ENCODE measurements around the gene F8A3. TPM values are rescaled to one million over a fixed set of nuclear protein-coding genes. Genes with fewer than 3 reads are reported as not detected.

F8A3 gene
- total RNA-seq, 1 donor from 2014 or later, result 27.1 TPM

Other genes starting within 250 kb of the F8A3 start
- 73.0 and 74.6 TPM in 2 replicates for gene VBP1, start 242.2 kb downstream of the F8A3 start, total RNA-seq
- gene RAB39B, start 194.1 kb downstream of the F8A3 start, total RNA-seq, result 11.4 and 12.5 TPM in 2 replicates
- gene CLIC2, start 124.0 kb downstream of the F8A3 start, total RNA-seq, result 0.20 and 0.62 TPM in 2 replicates
- not detected in 2 replicates for gene F8A2, start 76.5 kb downstream of the F8A3 start, total RNA-seq
- gene SPRY3, start 154.0 kb upstream of the F8A3 start, total RNA-seq, result 0.17 and 0.23 TPM in 2 replicates
- gene TMLHE, start 154.3 kb upstream of the F8A3 start, total RNA-seq, result 7.3 and 9.9 TPM in 2 replicates